ENCODE results near the gene THSD4. TPM values are rescaled to one million over a fixed set of nuclear protein-coding genes. Genes with fewer than 3 reads are reported as not detected.

The THSD4 gene
- total RNA-seq, 1 experiment from 2014 or later = 36.3 TPM

DNA sequence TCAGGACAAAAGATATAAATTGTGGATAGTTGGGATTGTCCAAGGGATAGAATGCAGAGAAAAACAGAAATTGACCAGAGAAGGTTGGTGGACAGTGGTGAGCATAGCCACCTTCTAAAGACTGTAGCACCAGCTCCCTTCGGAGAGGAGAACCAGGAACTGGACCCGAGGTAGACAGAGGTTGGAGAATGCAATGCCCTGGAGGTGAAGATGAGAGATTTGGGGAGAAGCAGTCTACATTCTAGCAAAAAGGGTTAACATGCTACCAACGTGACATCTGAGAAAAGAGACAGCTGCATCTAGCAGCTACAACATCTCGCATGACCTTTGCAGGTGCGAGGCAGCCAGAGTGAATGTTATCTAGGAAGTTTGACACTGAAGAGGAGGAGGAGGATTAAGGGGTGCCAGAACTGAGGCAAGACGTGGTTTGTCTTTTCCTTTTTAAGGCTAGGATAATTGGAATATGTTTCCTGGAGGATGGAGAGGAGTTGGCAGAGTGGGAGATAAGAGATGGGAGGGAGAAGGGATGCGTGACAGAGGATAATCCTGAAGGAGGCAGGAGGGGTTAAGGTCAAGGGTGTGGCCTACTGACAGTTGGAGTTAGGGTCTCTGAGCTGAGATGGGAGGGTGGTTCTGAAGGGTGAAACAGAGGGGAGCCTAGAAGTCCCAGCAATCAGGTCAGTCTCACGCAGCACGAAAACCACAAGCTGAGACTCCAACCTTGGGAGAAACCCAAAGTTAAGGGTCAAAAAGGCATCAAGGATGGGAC, 591.4 kb downstream of the THSD4 start:
- Mint-ChIP-seq H3K4me3 (ENCODE audit: unreplicated experiment) (no peak overlapping the region), H3K4me1 (ENCODE audit: insufficient read depth, unreplicated experiment) (no peaks in the 10 kb centered on the region), H3K27me3 (ENCODE audit: insufficient read depth, unreplicated experiment) (no peaks in the 10 kb centered on the region), H3K27ac (ENCODE audit: low read depth, unreplicated experiment) (no peak overlapping the region), H3K36me3 (ENCODE audit: insufficient read depth, unreplicated experiment) (no peaks in the 10 kb centered on the region), H3K9me3 (ENCODE audit: unreplicated experiment) (no peaks in the 10 kb centered on the region)
- DNase-seq (ENCODE audit: unreplicated experiment) = no peak
- TF ChIP-seq, protein P1, sequence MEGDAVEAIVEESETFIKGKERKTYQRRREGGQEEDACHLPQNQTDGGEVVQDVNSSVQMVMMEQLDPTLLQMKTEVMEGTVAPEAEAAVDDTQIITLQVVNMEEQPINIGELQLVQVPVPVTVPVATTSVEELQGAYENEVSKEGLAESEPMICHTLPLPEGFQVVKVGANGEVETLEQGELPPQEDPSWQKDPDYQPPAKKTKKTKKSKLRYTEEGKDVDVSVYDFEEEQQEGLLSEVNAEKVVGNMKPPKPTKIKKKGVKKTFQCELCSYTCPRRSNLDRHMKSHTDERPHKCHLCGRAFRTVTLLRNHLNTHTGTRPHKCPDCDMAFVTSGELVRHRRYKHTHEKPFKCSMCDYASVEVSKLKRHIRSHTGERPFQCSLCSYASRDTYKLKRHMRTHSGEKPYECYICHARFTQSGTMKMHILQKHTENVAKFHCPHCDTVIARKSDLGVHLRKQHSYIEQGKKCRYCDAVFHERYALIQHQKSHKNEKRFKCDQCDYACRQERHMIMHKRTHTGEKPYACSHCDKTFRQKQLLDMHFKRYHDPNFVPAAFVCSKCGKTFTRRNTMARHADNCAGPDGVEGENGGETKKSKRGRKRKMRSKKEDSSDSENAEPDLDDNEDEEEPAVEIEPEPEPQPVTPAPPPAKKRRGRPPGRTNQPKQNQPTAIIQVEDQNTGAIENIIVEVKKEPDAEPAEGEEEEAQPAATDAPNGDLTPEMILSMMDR (IDR thresholded peaks at IDR 0.05; ENCODE audit: unreplicated experiment) = no peak
- POLR2A ChIA-PET = interaction anchor here (0.7 to 1.6 kb wide), 2 partner anchors 14 to 105 kb away, joined by 3 read pairs; no protein-coding TSS in a partner anchor
- BruUV-seq (replicated peaks) = no TSS peak
- CTCF ChIA-PET = interaction anchor here (0.6 to 1.3 kb wide), 3 partner anchors 16 to 112 kb away, joined by 4 to 5 read pairs (median 5); no protein-coding TSS in a partner anchor
- intact Hi-C loops (cut with micrococcal nuclease) = no loop called here

DNA sequence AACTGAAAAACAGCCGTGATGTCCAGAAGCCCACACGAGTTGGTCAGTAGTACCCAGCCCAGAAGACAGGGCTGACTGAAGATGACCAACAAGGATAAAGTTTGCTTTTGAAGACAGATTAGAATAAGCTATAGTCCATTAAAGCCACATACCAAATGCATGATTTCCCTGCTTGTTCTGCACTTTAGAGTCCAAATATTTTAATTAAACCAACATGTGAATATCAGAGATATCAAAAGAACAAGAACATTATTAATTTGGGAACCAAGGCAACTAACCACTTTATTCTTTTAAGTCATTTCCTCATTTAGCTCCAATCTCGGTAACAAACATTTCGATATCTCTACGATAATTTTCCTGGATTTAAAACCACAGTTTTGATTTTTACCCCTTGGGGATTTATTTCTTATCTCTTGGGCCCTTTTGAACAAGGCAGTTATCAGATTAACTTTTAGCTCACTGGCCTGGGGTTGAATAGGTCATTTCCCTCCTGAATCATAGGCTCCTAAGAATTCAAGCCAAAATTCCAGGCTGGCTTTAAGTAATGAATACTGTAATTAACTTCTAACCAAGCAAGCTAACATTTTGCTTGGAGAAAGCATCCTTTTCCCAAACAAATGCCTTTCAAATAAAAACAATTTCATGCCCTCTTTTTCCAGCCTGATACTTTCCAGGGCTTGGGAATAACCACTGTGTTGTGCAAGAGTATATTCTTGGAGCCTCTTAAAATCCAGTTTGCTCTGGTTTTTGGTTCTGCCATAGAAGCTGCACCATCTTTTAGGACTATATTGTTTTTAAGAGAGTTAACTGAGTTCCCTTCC, 592.2 kb downstream of the THSD4 start:
- H3K36me3 Mint-ChIP-seq (ENCODE audit: insufficient read depth, unreplicated experiment) = no peaks in the 10 kb centered on the region
- peaks cover 5% of the 10 kb centered on the region for H3K4me1 Mint-ChIP-seq (ENCODE audit: insufficient read depth, unreplicated experiment)
- no peak overlapping the region for H3K27ac Mint-ChIP-seq (ENCODE audit: low read depth, unreplicated experiment)
- DNase-seq (ENCODE audit: unreplicated experiment) = no peak
- H3K27me3 Mint-ChIP-seq (ENCODE audit: insufficient read depth, unreplicated experiment) = no peaks in the 10 kb centered on the region
- TF ChIP-seq, protein P1 (IDR thresholded peaks at IDR 0.05; ENCODE audit: unreplicated experiment) = no peak
- intact Hi-C loops (cut with micrococcal nuclease) = no loop called here
- no peaks in the 10 kb centered on the region for H3K9me3 Mint-ChIP-seq (ENCODE audit: unreplicated experiment)
- POLR2A ChIA-PET = interaction anchor here (1.6 kb wide), 1 partner anchor 14 kb away, joined by 3 read pairs; no protein-coding TSS in a partner anchor
- H3K4me3 Mint-ChIP-seq (ENCODE audit: unreplicated experiment) = no peak overlapping the region
- no TSS peak for BruUV-seq (replicated peaks)
- CTCF ChIA-PET = interaction anchor here (0.6 to 1.3 kb wide), 2 partner anchors 17 to 23 kb away, joined by 4 to 5 read pairs; no protein-coding TSS in a partner anchor

DNA sequence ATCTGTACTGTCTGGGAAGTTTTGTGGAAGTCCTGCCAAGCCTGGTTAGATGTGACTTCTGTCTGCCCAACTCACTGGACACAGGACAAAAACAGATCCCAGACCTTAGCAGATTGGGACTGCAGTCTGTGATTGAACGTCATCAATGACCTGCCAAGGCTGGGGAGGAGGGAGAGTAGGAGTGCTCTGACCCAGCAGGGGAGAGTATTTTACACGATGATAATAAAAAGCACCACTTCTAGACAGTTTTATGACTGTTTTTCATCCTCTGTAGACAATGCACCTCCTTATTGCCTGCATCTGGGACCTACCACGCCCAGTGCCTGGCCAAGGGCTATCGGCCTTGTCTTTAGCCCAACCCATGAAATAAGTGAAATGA, 592.8 kb downstream of the THSD4 start:
- ChIA-PET CTCF (interaction anchor here (1.3 kb wide), 1 partner anchor 23 kb away, joined by 5 read pairs; no protein-coding TSS in a partner anchor), POLR2A (interaction anchor here (1.6 kb wide), 1 partner anchor 13 kb away, joined by 3 read pairs; no protein-coding TSS in a partner anchor)
- no peak for DNase-seq (ENCODE audit: unreplicated experiment)
- H3K4me3 Mint-ChIP-seq (ENCODE audit: unreplicated experiment) = no peak overlapping the region
- H3K27me3 Mint-ChIP-seq (ENCODE audit: insufficient read depth, unreplicated experiment) = no peaks in the 10 kb centered on the region
- peaks cover 5% of the 10 kb centered on the region for H3K4me1 Mint-ChIP-seq (ENCODE audit: insufficient read depth, unreplicated experiment)
- no peaks in the 10 kb centered on the region for H3K9me3 Mint-ChIP-seq (ENCODE audit: unreplicated experiment)
- TF ChIP-seq, protein P1 (IDR thresholded peaks at IDR 0.05; ENCODE audit: unreplicated experiment) = no peak
- intact Hi-C loops (cut with micrococcal nuclease) = no loop called here
- H3K36me3 Mint-ChIP-seq (ENCODE audit: insufficient read depth, unreplicated experiment) = peaks cover 2% of the 10 kb centered on the region
- BruUV-seq (replicated peaks) = no TSS peak
- no peak overlapping the region for H3K27ac Mint-ChIP-seq (ENCODE audit: low read depth, unreplicated experiment)

DNA sequence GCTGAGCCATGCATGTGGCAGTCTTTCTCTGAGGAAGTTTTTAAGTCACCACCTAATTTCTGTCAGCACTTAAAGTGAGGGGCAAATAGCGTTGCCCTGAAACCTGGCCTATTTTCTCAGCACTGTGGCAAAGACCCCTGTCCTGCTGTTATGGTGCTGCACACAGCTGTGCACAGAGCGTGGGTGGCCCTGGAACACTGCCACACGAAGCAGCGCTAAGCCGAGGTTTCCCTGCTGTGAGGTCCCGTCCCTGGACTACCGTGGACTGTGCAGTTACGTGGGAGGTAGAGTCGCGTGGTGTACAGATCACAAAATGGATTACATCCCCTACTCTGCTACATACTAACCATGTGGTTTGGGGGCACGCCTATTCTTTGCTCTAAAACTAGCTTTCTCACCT, 593.5 kb downstream of the THSD4 start:
- H3K4me3 Mint-ChIP-seq (ENCODE audit: unreplicated experiment) = no peak overlapping the region

More for the DNA sequence above, 593.5 kb downstream of the THSD4 start:
- TF ChIP-seq, protein P1 (IDR thresholded peaks at IDR 0.05; ENCODE audit: unreplicated experiment) = no peak
- ChIA-PET POLR2A (no interaction called here), CTCF (interaction anchor here (1.2 kb wide), 1 partner anchor 92 kb away, joined by 4 read pairs; no protein-coding TSS in a partner anchor)
- Mint-ChIP-seq H3K27me3 (ENCODE audit: insufficient read depth, unreplicated experiment) (no peaks in the 10 kb centered on the region), H3K36me3 (ENCODE audit: insufficient read depth, unreplicated experiment) (peaks cover 6% of the 10 kb centered on the region), H3K9me3 (ENCODE audit: unreplicated experiment) (no peaks in the 10 kb centered on the region), H3K4me1 (ENCODE audit: insufficient read depth, unreplicated experiment) (peaks cover 5% of the 10 kb centered on the region), H3K27ac (ENCODE audit: low read depth, unreplicated experiment) (no peak overlapping the region)
- intact Hi-C loops (cut with micrococcal nuclease) = no loop called here
- DNase-seq (ENCODE audit: unreplicated experiment) = no peak
- no TSS peak for BruUV-seq (replicated peaks)

Measured in MCF 10A (cell line).